ENCODE measurements around the gene VAPA.

Gene VAPA

DNA sequence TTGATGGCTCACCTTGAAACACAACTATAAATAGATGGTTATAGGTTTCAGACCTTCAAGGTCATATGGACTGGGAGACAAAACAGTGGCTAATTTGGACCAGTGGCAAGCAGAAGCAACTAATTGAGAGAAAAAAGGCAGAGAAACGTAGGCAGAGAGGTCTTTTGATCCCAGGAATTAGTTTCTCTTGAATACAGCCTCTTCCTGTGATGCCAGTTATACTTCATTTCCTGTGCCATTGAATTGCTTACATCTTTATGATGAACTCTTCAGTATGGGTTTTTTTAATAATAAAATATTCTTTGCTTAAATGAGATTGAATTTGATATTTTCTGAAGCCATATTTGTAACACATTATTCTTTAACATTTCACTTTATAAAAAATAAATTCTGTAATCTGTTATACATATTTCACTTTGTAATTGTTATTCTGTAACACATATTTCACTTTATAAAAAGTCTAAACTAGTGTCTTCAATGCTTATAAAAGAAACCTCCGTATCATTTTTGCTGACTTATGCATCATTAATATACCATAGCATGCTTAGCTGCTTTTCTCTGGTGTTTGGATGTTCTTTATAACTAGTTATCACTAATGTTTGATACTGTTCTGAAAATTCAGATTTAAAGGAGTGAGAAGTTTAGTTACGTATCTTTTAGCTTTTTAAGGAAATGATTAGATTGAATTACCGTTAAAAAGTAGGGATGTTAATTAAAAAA is 8.9 kb downstream of the VAPA start:
- no peak overlapping the region for H3K4me3 ChIP-seq (ENCODE audit: low read depth, low read length)
- no peak for TF ChIP-seq CTCF (conservative IDR thresholded peaks at IDR 0.05; ENCODE audit: low read depth, low read length)
- DNase-seq (ENCODE audit: low read depth), result no peak

DNA sequence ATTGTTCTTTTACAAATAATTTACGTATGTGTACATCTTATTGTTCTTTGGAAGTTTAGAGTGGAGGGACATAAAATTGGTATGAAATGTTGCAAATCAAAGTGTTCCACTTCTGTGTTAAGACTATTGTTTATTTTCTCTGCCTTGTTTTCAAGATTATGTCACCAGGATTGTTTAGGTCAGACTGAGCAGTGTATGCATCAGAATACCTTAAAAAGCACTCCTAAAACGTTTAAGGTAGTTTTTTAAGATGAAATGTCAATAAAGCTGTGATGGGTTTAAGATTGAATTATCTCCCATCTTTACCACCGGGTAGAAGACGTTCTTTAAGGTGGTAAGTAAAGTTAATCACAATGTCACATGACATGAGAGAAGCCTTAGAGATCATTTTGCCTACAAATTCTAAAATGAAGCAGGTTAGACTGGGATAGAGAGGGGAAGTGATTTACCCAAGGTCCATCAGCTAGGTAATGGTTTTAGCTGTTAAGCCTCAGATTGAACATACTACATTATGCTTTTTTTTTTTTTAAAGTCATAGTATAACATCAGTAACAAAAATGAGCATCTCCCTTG is 10.6 kb downstream of the VAPA start:
- H3K4me3 ChIP-seq (ENCODE audit: low read depth, low read length), result no peak overlapping the region
- no peak for DNase-seq (ENCODE audit: low read depth)
- TF ChIP-seq CTCF (conservative IDR thresholded peaks at IDR 0.05; ENCODE audit: low read depth, low read length), result no peak

- DNase-seq (ENCODE audit: low read depth), result peak; percentile 27
- H3K4me3 ChIP-seq (ENCODE audit: low read depth, low read length), result no peak overlapping the region
- no peak for TF ChIP-seq CTCF (conservative IDR thresholded peaks at IDR 0.05; ENCODE audit: low read depth, low read length)
These were observed 11.6 kb downstream of the VAPA start for GRCh38 chr18:9925369-9925768.

GRCh38 chr18:9925795-9926194 is 12.0 kb downstream of the VAPA start:
- DNase-seq (ENCODE audit: low read depth), result no peak
- TF ChIP-seq CTCF (conservative IDR thresholded peaks at IDR 0.05; ENCODE audit: low read depth, low read length), result no peak
- no peak overlapping the region for H3K4me3 ChIP-seq (ENCODE audit: low read depth, low read length)

DNA sequence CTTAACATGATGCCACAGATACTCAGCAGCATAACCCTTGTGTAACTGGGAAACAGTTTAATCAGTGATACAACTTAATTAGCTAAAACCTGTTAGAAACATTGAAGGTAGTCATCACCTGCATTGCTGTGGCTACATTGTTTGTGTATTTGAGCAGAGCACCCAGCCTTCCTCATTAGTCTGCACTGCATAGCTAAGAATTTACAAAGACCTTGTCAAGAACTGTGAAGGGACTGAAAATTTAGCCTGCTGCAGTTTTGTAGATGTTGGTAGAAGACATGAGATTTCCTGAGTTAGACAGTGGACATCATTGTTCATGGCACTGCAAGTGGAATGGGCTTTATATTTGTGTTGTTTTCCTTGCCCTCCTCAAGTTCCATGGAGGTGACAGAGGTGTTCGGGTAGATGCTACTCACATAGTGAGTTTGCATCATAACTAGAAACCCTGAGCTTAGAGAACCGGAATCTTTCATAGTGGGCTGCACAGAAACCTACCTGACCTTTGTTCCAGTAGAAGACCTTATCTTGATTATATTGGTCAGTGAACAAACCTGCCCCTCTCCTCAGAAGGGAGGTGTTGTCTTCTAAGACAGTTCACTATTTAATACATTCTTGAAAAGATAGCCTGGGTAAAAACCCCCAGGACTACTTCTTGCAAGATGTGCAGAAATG is 12.5 kb downstream of the VAPA start:
- no peak for TF ChIP-seq CTCF (conservative IDR thresholded peaks at IDR 0.05; ENCODE audit: low read depth, low read length)
- H3K4me3 ChIP-seq (ENCODE audit: low read depth, low read length), result no peak overlapping the region
- no peak for DNase-seq (ENCODE audit: low read depth)

DNA sequence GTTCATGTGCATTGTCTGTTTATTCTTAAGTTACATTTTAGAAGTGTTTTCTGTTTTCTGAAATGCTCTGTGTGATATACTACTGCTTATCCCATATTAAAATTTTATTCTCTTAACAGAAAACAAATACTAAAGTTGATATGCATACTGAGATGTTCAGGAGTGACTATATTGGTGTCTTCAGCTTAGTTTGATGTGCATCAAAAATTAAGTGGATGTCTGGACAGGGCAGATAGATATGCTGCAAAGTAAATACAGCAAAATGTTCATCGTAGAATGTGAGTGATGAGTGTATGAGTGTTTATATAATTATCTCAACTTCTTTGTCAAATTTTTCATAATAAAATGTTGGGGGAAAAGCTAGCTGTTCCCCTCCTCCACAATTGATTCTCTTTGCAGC is 13.2 kb downstream of the VAPA start:
- DNase-seq (ENCODE audit: low read depth), result no peak
- TF ChIP-seq CTCF (conservative IDR thresholded peaks at IDR 0.05; ENCODE audit: low read depth, low read length), result no peak
- H3K4me3 ChIP-seq (ENCODE audit: low read depth, low read length), result no peak overlapping the region

Data from choroid plexus epithelial cell (primary cell).